Measurements from ENCODE around the gene SF1. TPM values are rescaled to one million over a fixed set of nuclear protein-coding genes. Genes with fewer than 3 reads are reported as not detected.

Gene SF1
- total and polyA plus RNA-seq, 9 of the 15 experiments (the other 6 are each of a cell fraction or from before 2014, with no cell fraction given) = 13.1 to 334 (median 111) TPM

- TF ChIP-seq, protein P1, sequence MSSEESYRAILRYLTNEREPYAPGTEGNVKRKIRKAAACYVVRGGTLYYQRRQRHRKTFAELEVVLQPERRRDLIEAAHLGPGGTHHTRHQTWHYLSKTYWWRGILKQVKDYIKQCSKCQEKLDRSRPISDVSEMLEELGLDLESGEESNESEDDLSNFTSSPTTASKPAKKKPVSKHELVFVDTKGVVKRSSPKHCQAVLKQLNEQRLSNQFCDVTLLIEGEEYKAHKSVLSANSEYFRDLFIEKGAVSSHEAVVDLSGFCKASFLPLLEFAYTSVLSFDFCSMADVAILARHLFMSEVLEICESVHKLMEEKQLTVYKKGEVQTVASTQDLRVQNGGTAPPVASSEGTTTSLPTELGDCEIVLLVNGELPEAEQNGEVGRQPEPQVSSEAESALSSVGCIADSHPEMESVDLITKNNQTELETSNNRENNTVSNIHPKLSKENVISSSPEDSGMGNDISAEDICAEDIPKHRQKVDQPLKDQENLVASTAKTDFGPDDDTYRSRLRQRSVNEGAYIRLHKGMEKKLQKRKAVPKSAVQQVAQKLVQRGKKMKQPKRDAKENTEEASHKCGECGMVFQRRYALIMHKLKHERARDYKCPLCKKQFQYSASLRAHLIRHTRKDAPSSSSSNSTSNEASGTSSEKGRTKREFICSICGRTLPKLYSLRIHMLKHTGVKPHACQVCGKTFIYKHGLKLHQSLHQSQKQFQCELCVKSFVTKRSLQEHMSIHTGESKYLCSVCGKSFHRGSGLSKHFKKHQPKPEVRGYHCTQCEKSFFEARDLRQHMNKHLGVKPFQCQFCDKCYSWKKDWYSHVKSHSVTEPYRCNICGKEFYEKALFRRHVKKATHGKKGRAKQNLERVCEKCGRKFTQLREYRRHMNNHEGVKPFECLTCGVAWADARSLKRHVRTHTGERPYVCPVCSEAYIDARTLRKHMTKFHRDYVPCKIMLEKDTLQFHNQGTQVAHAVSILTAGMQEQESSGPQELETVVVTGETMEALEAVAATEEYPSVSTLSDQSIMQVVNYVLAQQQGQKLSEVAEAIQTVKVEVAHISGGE (CRISPR knock-in tag; IDR thresholded peaks at IDR 0.05) = peak in 1 of 3 experiments; percentile 65; a peak in 2 of 6 replicates
- TF ChIP-seq POLR3G (IDR thresholded peaks at IDR 0.05; ENCODE audit: extremely low read depth, insufficient read length, insufficient replicate concordance) = no peak
- no peak for TF ChIP-seq BRCA1 (IDR thresholded peaks at IDR 0.05)
- TF ChIP-seq BRCA1 (CRISPR knock-in tag; IDR thresholded peaks at IDR 0.05) = no peak
- TF ChIP-seq, protein P2, sequence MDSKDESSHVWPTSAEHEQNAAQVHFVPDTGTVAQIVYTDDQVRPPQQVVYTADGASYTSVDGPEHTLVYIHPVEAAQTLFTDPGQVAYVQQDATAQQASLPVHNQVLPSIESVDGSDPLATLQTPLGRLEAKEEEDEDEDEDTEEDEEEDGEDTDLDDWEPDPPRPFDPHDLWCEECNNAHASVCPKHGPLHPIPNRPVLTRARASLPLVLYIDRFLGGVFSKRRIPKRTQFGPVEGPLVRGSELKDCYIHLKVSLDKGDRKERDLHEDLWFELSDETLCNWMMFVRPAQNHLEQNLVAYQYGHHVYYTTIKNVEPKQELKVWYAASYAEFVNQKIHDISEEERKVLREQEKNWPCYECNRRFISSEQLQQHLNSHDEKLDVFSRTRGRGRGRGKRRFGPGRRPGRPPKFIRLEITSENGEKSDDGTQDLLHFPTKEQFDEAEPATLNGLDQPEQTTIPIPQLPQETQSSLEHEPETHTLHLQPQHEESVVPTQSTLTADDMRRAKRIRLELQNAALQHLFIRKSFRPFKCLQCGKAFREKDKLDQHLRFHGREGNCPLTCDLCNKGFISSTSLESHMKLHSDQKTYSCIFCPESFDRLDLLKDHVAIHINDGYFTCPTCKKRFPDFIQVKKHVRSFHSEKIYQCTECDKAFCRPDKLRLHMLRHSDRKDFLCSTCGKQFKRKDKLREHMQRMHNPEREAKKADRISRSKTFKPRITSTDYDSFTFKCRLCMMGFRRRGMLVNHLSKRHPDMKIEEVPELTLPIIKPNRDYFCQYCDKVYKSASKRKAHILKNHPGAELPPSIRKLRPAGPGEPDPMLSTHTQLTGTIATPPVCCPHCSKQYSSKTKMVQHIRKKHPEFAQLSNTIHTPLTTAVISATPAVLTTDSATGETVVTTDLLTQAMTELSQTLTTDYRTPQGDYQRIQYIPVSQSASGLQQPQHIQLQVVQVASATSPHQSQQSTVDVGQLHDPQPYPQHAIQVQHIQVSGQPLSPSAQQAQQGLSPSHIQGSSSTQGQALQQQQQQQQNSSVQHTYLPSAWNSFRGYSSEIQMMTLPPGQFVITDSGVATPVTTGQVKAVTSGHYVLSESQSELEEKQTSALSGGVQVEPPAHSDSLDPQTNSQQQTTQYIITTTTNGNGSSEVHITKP (IDR thresholded peaks at IDR 0.05; ENCODE audit: partially characterized antibody) = peak; percentile 45
- TF ChIP-seq MAFG (tag; conservative IDR thresholded peaks at IDR 0.05) = no peak
- peak; percentile 46 for TF ChIP-seq RBBP5 (IDR thresholded peaks at IDR 0.05; ENCODE audit: borderline replicate concordance, insufficient read depth, low read length, poor library complexity, severe bottlenecking)
- no peak for TF ChIP-seq NFYB (IDR thresholded peaks at IDR 0.05; ENCODE audit: extremely low read depth, insufficient read length)
- no peak for TF ChIP-seq CBX1 (IDR thresholded peaks at IDR 0.05; ENCODE audit: low read depth)
- no peak for TF ChIP-seq SP2 (IDR thresholded peaks at IDR 0.05; ENCODE audit: extremely low read depth, low read depth, low read length, poor library complexity, severe bottlenecking)
- TF ChIP-seq ZNF79 (CRISPR knock-in tag; IDR thresholded peaks at IDR 0.05; ENCODE audit: low read depth) = no peak
- TF ChIP-seq ZBTB43 (CRISPR knock-in tag; IDR thresholded peaks at IDR 0.05) = no peak
- TF ChIP-seq ZNF12 (CRISPR knock-in tag; IDR thresholded peaks at IDR 0.05) = no peak
- no peak for TF ChIP-seq ZNF140 (CRISPR knock-in tag; IDR thresholded peaks at IDR 0.05)
- no peak for TF ChIP-seq SMAD1 (IDR thresholded peaks at IDR 0.05; ENCODE audit: low read depth, low read length, partially characterized antibody)
- TF ChIP-seq CAMTA2 (CRISPR knock-in tag; conservative IDR thresholded peaks at IDR 0.05) = no peak
Measured at GRCh38 chr11:64742087-64742888, 36.1 kb downstream of the SF1 start (continued).

Data from K562 (cell line).